SK-N-SH (cell line): ENCODE data around the gene AFF3. TPM values are rescaled to one million over a fixed set of nuclear protein-coding genes. Genes with fewer than 3 reads are reported as not detected.

Experiments
- CTCF ChIA-PET: fragments of 300-600, 350-600 bp; formaldehyde crosslinking; extraction: SDS; loops from one replicate; lab custom pipeline; 2021; lab: Yijun Ruan, JAX
- POLR2A ChIA-PET: fragments of 350-600 bp; sonication (Branson Sonifier 250); formaldehyde crosslinking; extraction: SDS; loops from one replicate; lab custom pipeline; 2020; ENCODE audit warnings: antibody characterized with exemption, inconsistent platforms; lab: Yijun Ruan, JAX
- DNase-seq: peaks from one replicate; pipeline ENCODE4 v3.0.0; 2012
- H2AFZ ChIP-seq: fragments of 200-600 bp; sonication (generic); 2 replicates; pipeline ENCODE4 v1.8.1; 2016; ENCODE audit warnings: antibody characterized with exemption, mild to moderate bottlenecking, low read depth
- H3F3A ChIP-seq: fragments of 200-600 bp; sonication (generic); replicated peaks from 2 replicates; pipeline ENCODE3; 2016; ENCODE audit warnings: antibody characterized with exemption, mild to moderate bottlenecking; ENCODE audit not compliant: insufficient read depth
- H3K27ac ChIP-seq, 2 experiments: fragments of 200-500 bp in 1 of 2; fragments of 200-600 bp in 1 of 2; sonication (Bioruptor generic) in 1 of 2; sonication (generic), shearing (Covaris generic) in 1 of 2; 2 replicates each; pipeline versions ENCODE4 v1.5.1 to v1.6.1; 2014 to 2016; ENCODE audit warnings: low read depth in 2 of 2, inconsistent platforms in 1 of 2, low read length in 1 of 2, mild to moderate bottlenecking in 1 of 2, mixed read lengths in 1 of 2
- H3K27me3 ChIP-seq: fragments of 200-600 bp; sonication (generic), shearing (Covaris generic); 2 replicates; pipeline ENCODE4 v1.6.1; 2016; ENCODE audit warnings: mixed run types; ENCODE audit not compliant: insufficient read depth
- H3K36me3 ChIP-seq, 2 experiments: fragments of 200-500 bp in 1 of 2; fragments of 200-600 bp in 1 of 2; sonication (Bioruptor generic) in 1 of 2; sonication (generic) in 1 of 2; replicated peaks in 1 of 2; 2 replicates each; pipeline versions ENCODE3 to v1.5.1; 2014 to 2016; ENCODE audit warnings: low read length in 1 of 2, mild to moderate bottlenecking in 1 of 2; ENCODE audit not compliant: insufficient read depth in 2 of 2, control insufficient read depth in 1 of 2
- H3K4me1 ChIP-seq, 2 experiments: fragments of 200-500 bp in 1 of 2; fragments of 200-600 bp in 1 of 2; sonication (Bioruptor generic) in 1 of 2; sonication (generic), shearing (Covaris generic) in 1 of 2; 2 replicates each; pipeline versions ENCODE4 v1.5.1 to v1.6.1; 2014 to 2016; ENCODE audit warnings: low read depth in 1 of 2, low read length in 1 of 2, mixed run types in 1 of 2; ENCODE audit not compliant: insufficient read depth in 2 of 2, control insufficient read depth in 1 of 2
- H3K4me2 ChIP-seq: fragments of 200-600 bp; sonication (generic), shearing (Covaris generic); 2 replicates; pipeline ENCODE4 v1.6.1; 2017; ENCODE audit warnings: mixed run types
- H3K4me3 ChIP-seq, 2 experiments: fragments of 200-500 bp in 1 of 2; fragments of 200-600 bp in 1 of 2; sonication (Bioruptor generic) in 1 of 2; sonication (generic), shearing (Covaris generic) in 1 of 2; 2 replicates each; pipeline versions ENCODE4 v1.5.1 to v1.8.1; 2014 to 2016; ENCODE audit warnings: low read depth in 2 of 2, inconsistent platforms in 1 of 2, low read length in 1 of 2, mild to moderate bottlenecking in 1 of 2, mixed read lengths in 1 of 2, moderate library complexity in 1 of 2
- H3K79me2 ChIP-seq: fragments of 200-600 bp; sonication (generic); 2 replicates; pipeline ENCODE4 v1.8.1; 2017; ENCODE audit warnings: mild to moderate bottlenecking; ENCODE audit not compliant: insufficient read depth
- H3K9ac ChIP-seq: fragments of 200-600 bp; sonication (generic); 2 replicates; pipeline ENCODE4 v1.6.1; 2017; ENCODE audit warnings: mixed run types
- H3K9me2 ChIP-seq: fragments of 200-600 bp; sonication (generic); 2 replicates; pipeline ENCODE4 v1.6.1; 2017; ENCODE audit warnings: mixed run types
- H3K9me3 ChIP-seq: fragments of 200-600 bp; sonication (generic); 2 replicates; pipeline ENCODE4 v1.6.1; 2017; ENCODE audit warnings: mixed run types, mild to moderate bottlenecking, moderate library complexity
- H4K20me1 ChIP-seq: fragments of 200-600 bp; sonication (generic); 2 replicates; pipeline ENCODE4 v1.6.1; 2017; ENCODE audit warnings: mild to moderate bottlenecking, mixed run types; ENCODE audit not compliant: insufficient read depth
- FOSL2 ChIP-seq: IDR thresholded peaks from 2 replicates; pipeline ENCODE4 v1.4.0; 2012; ENCODE audit warnings: low read depth, mild to moderate bottlenecking, moderate library complexity, borderline replicate concordance
- FOXJ3 ChIP-seq: sonication (generic); formaldehyde crosslinking; IDR thresholded peaks from 2 replicates; pipeline ENCODE4 v1.5.1; 2020; ENCODE audit warnings: mild to moderate bottlenecking, missing genetic modification reagents
- GABPA ChIP-seq: IDR thresholded peaks from 2 replicates; pipeline ENCODE4 v1.4.0; 2012; ENCODE audit warnings: low read depth, mild to moderate bottlenecking
- MXI1 ChIP-seq: IDR thresholded peaks from 2 replicates; pipeline ENCODE4 v1.6.1; 2012; ENCODE audit warnings: mild to moderate bottlenecking, low read depth, low read length, improper control_type of control experiment
- RCOR1 ChIP-seq: fragments of 150-350 bp; IDR thresholded peaks from 2 replicates; pipeline ENCODE4 v1.6.1; 2017; ENCODE audit warnings: antibody characterized with exemption, low read length
- RXRA ChIP-seq: IDR thresholded peaks from 2 replicates; pipeline ENCODE4 v1.4.0; 2012; ENCODE audit warnings: low read depth, mild to moderate bottlenecking, borderline replicate concordance
- SIN3A ChIP-seq: IDR thresholded peaks from 2 replicates; pipeline ENCODE4 v1.6.1; 2012; ENCODE audit warnings: low read depth, mild to moderate bottlenecking, low read length, moderate library complexity, borderline replicate concordance
- SMC3 ChIP-seq: IDR thresholded peaks from 2 replicates; pipeline ENCODE4 v1.6.1; 2012; ENCODE audit warnings: low read depth, low read length, improper control_type of control experiment
- TAF1 ChIP-seq: IDR thresholded peaks from 2 replicates; pipeline ENCODE4 v1.6.1; 2012; ENCODE audit warnings: low read depth, mild to moderate bottlenecking, low read length, moderate library complexity, borderline replicate concordance
- TCF12 ChIP-seq: IDR thresholded peaks from 2 replicates; pipeline ENCODE4 v1.4.0; 2012
- YY1 ChIP-seq: IDR thresholded peaks from 2 replicates; pipeline ENCODE4 v1.4.0; 2012; ENCODE audit warnings: low read depth, mild to moderate bottlenecking
- ZBTB33 ChIP-seq: IDR thresholded peaks from 2 replicates; pipeline ENCODE4 v1.4.0; 2012; ENCODE audit warnings: low read depth, borderline replicate concordance
- WGBS: methylation state at CpG from one replicate; pipeline ENCODE4 v1.1.6; 2017; ENCODE audit warnings: low lambda C conversion rate; 5-methylcytosine and 5-hydroxymethylcytosine counted together
- polyA plus RNA-seq, 3 experiments: library from polyadenylated mRNA; depleted of rRNA; stranded (reverse); fragments of >200 nt; gene quantifications; 2 replicates each; pipeline ENCODE4 v1.2.3, GENCODE V29; 2012
- TF ChIP-seq, protein P1 (sequence below): IDR thresholded peaks from 2 replicates; pipeline ENCODE4 v1.6.1; 2012; ENCODE audit warnings: mild to moderate bottlenecking, low read depth, low read length, moderate library complexity
- TF ChIP-seq, protein P2 (sequence below): fragments of 150-350 bp; IDR thresholded peaks from 2 replicates; pipeline ENCODE4 v1.6.1; 2017; ENCODE audit warnings: antibody characterized with exemption, low read length, low read depth, borderline replicate concordance

Gene AFF3
- polyA plus RNA-seq, 1 of the 3 experiments (the other 2 are of a cell fraction): 0.36 TPM

DNA sequence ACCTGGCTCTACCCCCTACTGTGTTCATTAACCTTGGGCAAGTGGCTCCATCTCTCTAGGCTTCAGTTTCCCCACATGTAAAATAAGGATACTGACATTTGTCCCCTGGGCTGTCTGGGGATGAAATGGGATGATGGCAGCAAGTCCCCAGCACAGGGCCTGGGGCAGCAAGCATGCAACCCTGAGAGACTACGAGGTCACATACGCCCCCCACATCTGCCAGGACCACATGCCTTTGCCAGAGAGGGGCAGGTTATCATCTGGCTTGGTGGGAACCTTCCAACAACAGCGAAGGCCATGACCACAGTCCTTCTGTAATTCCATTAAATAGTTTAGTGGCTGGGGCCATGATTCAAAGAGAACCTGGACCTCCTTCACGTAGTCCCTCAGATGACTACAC is 506.7 kb downstream of the AFF3 start:
- Histone ChIP-seq H2AFZ (no peak overlapping the region), H3K4me1 (peaks cover 0 to 39% of the 10 kb centered on the region in 2 experiments; a peak in 2 of 4 replicates), H3K27ac (peak overlapping the region in 1 of 2 experiments; percentile 99; a peak in 2 of 4 replicates), H3K9me3 (no peaks in the 10 kb centered on the region), H3K4me2 (no peak overlapping the region), H3K9me2 (no peaks in the 10 kb centered on the region), H3K27me3 (no peaks in the 10 kb centered on the region), H3F3A (no peaks in the 10 kb centered on the region), H3K4me3 (no peak overlapping the region), H3K36me3 (no peaks in the 10 kb centered on the region)
- DNase-seq: no peak
- WGBS: 86% methylated on average over 1 of the region's 4 CpGs
- no peak for TF ChIP-seq TAF1
- TF ChIP-seq FOSL2: no peak
- TF ChIP-seq, all 33 proteins: peak for 0
- Histone ChIP-seq H4K20me1 (no peaks in the 10 kb centered on the region), H3K9ac (no peak overlapping the region), H3K79me2 (no peaks in the 10 kb centered on the region)
- CTCF ChIA-PET: no interaction called here
- POLR2A ChIA-PET: no interaction called here

DNA sequence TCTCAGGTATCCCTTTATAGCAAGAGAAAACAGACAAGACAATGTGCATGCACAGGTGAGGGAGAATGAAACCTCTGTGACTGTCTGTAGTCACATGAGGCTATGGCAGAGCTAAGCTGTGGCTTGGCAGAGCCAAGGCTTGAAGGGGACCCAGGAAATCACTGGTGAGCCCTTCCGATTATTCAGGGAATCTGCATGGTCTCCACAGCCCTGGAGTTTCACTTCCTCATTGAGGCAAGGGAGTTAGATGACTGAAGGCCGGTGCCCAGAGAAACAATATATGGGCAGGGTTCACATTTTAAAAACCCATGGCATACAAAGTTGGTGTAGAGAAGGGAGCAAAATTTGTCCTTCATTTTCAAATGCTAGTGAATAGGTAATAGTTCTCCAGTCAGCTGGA is 508.2 kb downstream of the AFF3 start:
- no peaks in the 10 kb centered on the region for H3K79me2 ChIP-seq

DNA sequence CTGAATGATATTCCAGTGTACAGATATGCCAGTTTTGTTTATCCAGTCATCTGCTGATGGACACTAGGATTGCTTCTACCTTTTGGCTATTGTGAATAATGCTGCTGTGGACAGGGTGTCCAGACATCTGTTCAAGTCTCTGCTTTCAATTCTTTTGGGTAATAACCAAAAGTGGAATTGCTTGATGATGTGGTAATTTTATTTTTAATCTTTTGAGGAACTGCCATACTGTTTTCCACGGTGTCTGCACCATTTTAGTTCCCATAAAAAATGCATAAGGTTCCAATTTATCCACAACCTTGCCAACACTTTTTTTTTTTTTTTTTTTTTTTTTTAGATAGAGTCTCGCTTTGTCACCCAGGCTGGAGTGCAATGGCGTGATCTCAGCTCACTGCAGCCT is 510.7 kb downstream of the AFF3 start:
- no peak for DNase-seq
- no peaks in the 10 kb centered on the region for H3K9me3 ChIP-seq
- no peaks in the 10 kb centered on the region for H3K9me2 ChIP-seq
- no peaks in the 10 kb centered on the region for H3K79me2 ChIP-seq
- no peak overlapping the region for H3K9ac ChIP-seq
- no peaks in the 10 kb centered on the region for H4K20me1 ChIP-seq
- CTCF ChIA-PET: no interaction called here
- POLR2A ChIA-PET: no interaction called here
- no peak overlapping the region for H3K4me3 ChIP-seq
- H3K4me1 ChIP-seq: peaks cover 0 to 15% of the 10 kb centered on the region in 2 experiments; a peak in 1 of 4 replicates
- H3F3A ChIP-seq: no peaks in the 10 kb centered on the region
- 54% methylated on average over 3 of the region's 3 CpGs for WGBS
- H3K36me3 ChIP-seq: no peaks in the 10 kb centered on the region
- H2AFZ ChIP-seq: no peak overlapping the region
- no peaks in the 10 kb centered on the region for H3K27me3 ChIP-seq
- H3K4me2 ChIP-seq: no peak overlapping the region
- H3K27ac ChIP-seq: no peak overlapping the region
- TF ChIP-seq RXRA (no peak), FOXJ3 (CRISPR knock-in tag) (no peak), SMC3 (no peak), ZBTB33 (no peak), YY1 (no peak), GABPA (no peak), SIN3A (no peak), MXI1 (no peak), RCOR1 (no peak)
- TF ChIP-seq, protein P1, sequence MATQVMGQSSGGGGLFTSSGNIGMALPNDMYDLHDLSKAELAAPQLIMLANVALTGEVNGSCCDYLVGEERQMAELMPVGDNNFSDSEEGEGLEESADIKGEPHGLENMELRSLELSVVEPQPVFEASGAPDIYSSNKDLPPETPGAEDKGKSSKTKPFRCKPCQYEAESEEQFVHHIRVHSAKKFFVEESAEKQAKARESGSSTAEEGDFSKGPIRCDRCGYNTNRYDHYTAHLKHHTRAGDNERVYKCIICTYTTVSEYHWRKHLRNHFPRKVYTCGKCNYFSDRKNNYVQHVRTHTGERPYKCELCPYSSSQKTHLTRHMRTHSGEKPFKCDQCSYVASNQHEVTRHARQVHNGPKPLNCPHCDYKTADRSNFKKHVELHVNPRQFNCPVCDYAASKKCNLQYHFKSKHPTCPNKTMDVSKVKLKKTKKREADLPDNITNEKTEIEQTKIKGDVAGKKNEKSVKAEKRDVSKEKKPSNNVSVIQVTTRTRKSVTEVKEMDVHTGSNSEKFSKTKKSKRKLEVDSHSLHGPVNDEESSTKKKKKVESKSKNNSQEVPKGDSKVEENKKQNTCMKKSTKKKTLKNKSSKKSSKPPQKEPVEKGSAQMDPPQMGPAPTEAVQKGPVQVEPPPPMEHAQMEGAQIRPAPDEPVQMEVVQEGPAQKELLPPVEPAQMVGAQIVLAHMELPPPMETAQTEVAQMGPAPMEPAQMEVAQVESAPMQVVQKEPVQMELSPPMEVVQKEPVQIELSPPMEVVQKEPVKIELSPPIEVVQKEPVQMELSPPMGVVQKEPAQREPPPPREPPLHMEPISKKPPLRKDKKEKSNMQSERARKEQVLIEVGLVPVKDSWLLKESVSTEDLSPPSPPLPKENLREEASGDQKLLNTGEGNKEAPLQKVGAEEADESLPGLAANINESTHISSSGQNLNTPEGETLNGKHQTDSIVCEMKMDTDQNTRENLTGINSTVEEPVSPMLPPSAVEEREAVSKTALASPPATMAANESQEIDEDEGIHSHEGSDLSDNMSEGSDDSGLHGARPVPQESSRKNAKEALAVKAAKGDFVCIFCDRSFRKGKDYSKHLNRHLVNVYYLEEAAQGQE: no peak

More for the DNA sequence above, 508.2 kb downstream of the AFF3 start:
- Histone ChIP-seq H3K4me3 (no peak overlapping the region), H3K4me2 (no peak overlapping the region), H3K4me1 (peaks cover 0 to 35% of the 10 kb centered on the region in 2 experiments; a peak in 2 of 4 replicates), H2AFZ (no peak overlapping the region), H3K36me3 (no peaks in the 10 kb centered on the region), H3F3A (no peaks in the 10 kb centered on the region), H3K9ac (no peak overlapping the region), H3K27me3 (no peaks in the 10 kb centered on the region), H3K9me3 (no peaks in the 10 kb centered on the region), H3K27ac (no peak overlapping the region; a peak in 1 of 4 replicates), H4K20me1 (no peaks in the 10 kb centered on the region), H3K9me2 (no peaks in the 10 kb centered on the region)
- CTCF ChIA-PET: interaction anchor here (1.7 kb wide), 1 partner anchor 75 kb away, joined by 5 read pairs; no protein-coding TSS in a partner anchor
- 71% methylated on average over 1 of the region's 2 CpGs for WGBS
- POLR2A ChIA-PET: no interaction called here
- no peak for DNase-seq
- TF ChIP-seq TAF1 (no peak), TCF12 (no peak), FOSL2 (no peak), YY1 (no peak), RCOR1 (no peak)
- TF ChIP-seq, protein P2, sequence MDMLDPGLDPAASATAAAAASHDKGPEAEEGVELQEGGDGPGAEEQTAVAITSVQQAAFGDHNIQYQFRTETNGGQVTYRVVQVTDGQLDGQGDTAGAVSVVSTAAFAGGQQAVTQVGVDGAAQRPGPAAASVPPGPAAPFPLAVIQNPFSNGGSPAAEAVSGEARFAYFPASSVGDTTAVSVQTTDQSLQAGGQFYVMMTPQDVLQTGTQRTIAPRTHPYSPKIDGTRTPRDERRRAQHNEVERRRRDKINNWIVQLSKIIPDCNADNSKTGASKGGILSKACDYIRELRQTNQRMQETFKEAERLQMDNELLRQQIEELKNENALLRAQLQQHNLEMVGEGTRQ: no peak
